Esophagus muscularis mucosa (tissue), 4 donors: ENCODE results near the gene BRAT1. TPM values are rescaled to one million over a fixed set of nuclear protein-coding genes. Genes with fewer than 3 reads are reported as not detected.

ENCODE experiments used
- DNase-seq: peaks from one replicate; pipeline ENCODE4 v3.0.0-alpha.2; 2017; ENCODE audit errors: extremely low spot score
- H3K27ac ChIP-seq, 4 donors: fragments of 200-600 bp; sonication (generic); replicated peaks in 1 of 4; 1 replicate in 3 of 4; 2 replicates in 1 of 4; pipeline ENCODE4 v1.5.1; 2016 to 2019; ENCODE audit warnings: mild to moderate bottlenecking in 1 of 4
- H3K27me3 ChIP-seq, 4 donors: fragments of 200-600 bp; sonication (generic); one replicate each; pipeline versions ENCODE4 v1.5.1 to v1.6.0; 2016 to 2019
- H3K36me3 ChIP-seq, 4 donors: fragments of 200-600 bp; sonication (generic); one replicate each; pipeline ENCODE4 v1.5.1; 2016 to 2019
- H3K4me1 ChIP-seq, 4 donors: fragments of 200-600 bp; sonication (generic); one replicate each; pipeline ENCODE4 v1.5.1; 2016 to 2019
- H3K4me3 ChIP-seq, 4 donors: fragments of 200-600 bp; sonication (generic); 1 replicate in 2 of 4; 2 replicates in 2 of 4; pipeline ENCODE4 v1.5.1; 2016 to 2019; ENCODE audit warnings: mild to moderate bottlenecking in 4 of 4, moderate library complexity in 1 of 4
- H3K9me3 ChIP-seq, 4 donors: fragments of 200-600 bp; sonication (generic); 1 replicate in 3 of 4; 2 replicates in 1 of 4; pipeline ENCODE4 v1.5.1; 2016 to 2019
- EP300 ChIP-seq: sonication (generic); formaldehyde crosslinking; IDR thresholded peaks from one replicate; pipeline ENCODE4 v1.6.1; 2017; ENCODE audit warnings: antibody characterized with exemption
- POLR2A ChIP-seq: fragments of 450-650 bp; IDR thresholded peaks from one replicate; pipeline ENCODE4 v1.6.1; 2017; ENCODE audit warnings: antibody characterized with exemption, moderate library complexity, mild to moderate bottlenecking, low read depth
- POLR2AphosphoS5 ChIP-seq, 2 donors: sonication (generic); formaldehyde crosslinking; IDR thresholded peaks; one replicate each; pipeline ENCODE4 v1.6.1; 2017; ENCODE audit warnings: antibody characterized with exemption in 2 of 2
- WGBS: methylation state at CpG from one replicate; pipeline ENCODE4 v1.1.5; 2018; 5-methylcytosine and 5-hydroxymethylcytosine counted together
- intact Hi-C: fragments of 100-400 bp; cut with DNase I; formaldehyde crosslinking; loops from one replicate; pipeline ENCODE4 v1.15.1; 2023
- total RNA-seq, 4 donors: library from RNA; depleted of rRNA; stranded (reverse); fragments of >200 nt; gene quantifications; one replicate each; pipeline versions ENCODE4 v1.1.0 to v1.2.1, GENCODE V29; 2016
- TF ChIP-seq, protein P1 (sequence below), 3 experiments: fragments of 200-600 bp in 2 of 3; fragments of 450-650 bp in 1 of 3; sonication (generic) in 2 of 3; IDR thresholded peaks; one replicate each; pipeline ENCODE4 v1.5.1; 2017 to 2019; ENCODE audit warnings: antibody characterized with exemption in 3 of 3, mild to moderate bottlenecking in 2 of 3, moderate library complexity in 1 of 3

The BRAT1 gene
- total RNA-seq, 4 donors from 2014 or later, result 22.0 to 43.8 (median 32.7) TPM

DNA sequence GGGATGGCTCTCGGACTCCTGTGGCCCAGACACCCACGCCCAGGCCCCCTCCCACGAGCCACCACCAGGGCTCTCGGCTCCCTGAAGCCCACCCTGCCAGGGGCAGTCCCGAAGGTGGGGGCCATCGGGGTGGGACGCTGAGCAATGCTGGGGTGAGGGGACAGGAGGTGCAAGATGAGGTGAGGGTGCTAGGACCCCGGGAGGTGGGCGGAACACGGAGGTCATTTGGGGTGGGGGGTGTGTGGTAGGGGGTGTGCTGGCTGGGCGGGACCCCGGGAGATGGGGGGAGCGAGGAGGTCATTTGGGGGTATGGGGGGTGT, 52.7 kb downstream of the BRAT1 start:
- Histone ChIP-seq H3K4me3 (no peak overlapping the region), H3K36me3 (no peaks in the 10 kb centered on the region), H3K4me1 (peaks cover 2 to 15% (median 8%) of the 10 kb centered on the region in 4 donors), H3K27me3 (peaks cover 0 to 44% (median 0%) of the 10 kb centered on the region in 4 donors), H3K27ac (no peak overlapping the region), H3K9me3 (no peaks in the 10 kb centered on the region)
- WGBS, result 100% methylated on average over 2 of the region's 13 CpGs
- no peak for DNase-seq
- TF ChIP-seq POLR2A (no peak), POLR2AphosphoS5 (IDR thresholded peaks at IDR 0.05) (no peak)
- intact Hi-C loops, result no loop called here

DNA sequence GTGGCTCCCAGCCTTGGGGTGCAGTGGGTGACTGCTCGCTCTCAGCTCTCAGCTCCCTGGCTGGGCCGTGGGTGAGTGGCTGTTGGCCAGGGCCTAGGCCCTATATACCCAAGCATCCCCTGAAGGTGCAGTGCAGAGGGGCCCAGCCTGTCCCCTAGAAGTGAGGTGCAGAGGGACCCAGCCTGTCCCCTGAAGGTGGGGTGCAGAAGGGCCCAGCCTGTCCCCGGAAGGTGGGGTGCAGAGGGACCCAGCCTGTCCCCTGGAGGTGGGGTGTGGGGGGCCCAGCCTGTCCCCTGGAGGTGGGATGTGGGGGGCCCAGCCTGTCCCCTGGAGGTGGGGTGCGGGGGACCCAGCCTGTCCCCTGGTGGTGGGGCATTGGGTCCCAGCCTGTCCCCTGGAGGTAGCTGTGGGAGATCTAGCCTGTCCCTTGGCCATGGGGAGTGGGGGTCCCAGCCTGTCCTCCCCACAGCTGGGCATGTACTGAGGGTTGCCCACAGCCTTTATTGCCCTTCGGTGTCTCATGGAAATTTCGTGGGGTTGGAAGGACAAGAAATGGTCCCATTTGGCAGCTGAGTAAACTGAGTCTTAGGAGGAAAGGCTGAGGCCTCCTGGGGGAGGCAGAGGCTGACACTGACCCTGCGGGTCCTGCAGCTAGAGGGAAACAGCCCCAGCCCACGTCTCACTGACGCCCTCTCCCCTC, 53.2 kb downstream of the BRAT1 start:
- 89% methylated on average over 5 of the region's 9 CpGs for WGBS
- intact Hi-C loops, result no loop called here
- Histone ChIP-seq H3K9me3 (no peaks in the 10 kb centered on the region), H3K4me3 (no peak overlapping the region), H3K36me3 (no peaks in the 10 kb centered on the region), H3K27me3 (peaks cover 0 to 50% (median 0%) of the 10 kb centered on the region in 4 donors), H3K27ac (no peak overlapping the region), H3K4me1 (peaks cover 0 to 11% (median 7%) of the 10 kb centered on the region in 4 donors)
- TF ChIP-seq POLR2A (no peak), POLR2AphosphoS5 (IDR thresholded peaks at IDR 0.05) (no peak), EP300 (no peak)
- TF ChIP-seq, protein P1, sequence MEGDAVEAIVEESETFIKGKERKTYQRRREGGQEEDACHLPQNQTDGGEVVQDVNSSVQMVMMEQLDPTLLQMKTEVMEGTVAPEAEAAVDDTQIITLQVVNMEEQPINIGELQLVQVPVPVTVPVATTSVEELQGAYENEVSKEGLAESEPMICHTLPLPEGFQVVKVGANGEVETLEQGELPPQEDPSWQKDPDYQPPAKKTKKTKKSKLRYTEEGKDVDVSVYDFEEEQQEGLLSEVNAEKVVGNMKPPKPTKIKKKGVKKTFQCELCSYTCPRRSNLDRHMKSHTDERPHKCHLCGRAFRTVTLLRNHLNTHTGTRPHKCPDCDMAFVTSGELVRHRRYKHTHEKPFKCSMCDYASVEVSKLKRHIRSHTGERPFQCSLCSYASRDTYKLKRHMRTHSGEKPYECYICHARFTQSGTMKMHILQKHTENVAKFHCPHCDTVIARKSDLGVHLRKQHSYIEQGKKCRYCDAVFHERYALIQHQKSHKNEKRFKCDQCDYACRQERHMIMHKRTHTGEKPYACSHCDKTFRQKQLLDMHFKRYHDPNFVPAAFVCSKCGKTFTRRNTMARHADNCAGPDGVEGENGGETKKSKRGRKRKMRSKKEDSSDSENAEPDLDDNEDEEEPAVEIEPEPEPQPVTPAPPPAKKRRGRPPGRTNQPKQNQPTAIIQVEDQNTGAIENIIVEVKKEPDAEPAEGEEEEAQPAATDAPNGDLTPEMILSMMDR (IDR thresholded peaks at IDR 0.05), result no peak
- no peak for DNase-seq

DNA sequence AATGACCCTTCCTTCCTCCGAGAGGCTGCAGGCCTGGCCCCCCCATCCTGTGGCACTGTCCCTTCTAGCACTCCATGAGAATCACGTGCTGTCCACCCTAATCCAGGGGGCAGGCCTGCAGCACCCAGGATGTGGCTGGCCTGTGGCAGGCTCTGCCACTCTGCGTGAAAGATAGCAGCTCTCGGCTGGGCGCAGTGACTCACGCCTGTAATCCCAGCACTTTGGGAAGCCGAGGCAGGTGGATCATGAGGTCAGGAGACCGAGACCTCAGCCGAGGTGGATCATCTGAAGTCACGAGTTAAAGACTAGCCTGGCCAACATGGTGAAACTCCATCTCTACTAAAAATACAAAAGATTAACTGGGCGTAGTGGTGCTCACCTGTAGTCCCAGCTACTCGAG, 54.6 kb downstream of the BRAT1 start:
- Histone ChIP-seq H3K9me3 (no peaks in the 10 kb centered on the region), H3K27me3 (peaks cover 0 to 64% (median 3%) of the 10 kb centered on the region in 4 donors), H3K4me1 (peaks cover 0 to 11% (median 7%) of the 10 kb centered on the region in 4 donors), H3K27ac (no peak overlapping the region), H3K4me3 (no peak overlapping the region), H3K36me3 (no peaks in the 10 kb centered on the region)
- no peak for TF ChIP-seq EP300
- no peak for TF ChIP-seq POLR2AphosphoS5 (IDR thresholded peaks at IDR 0.05)
- no peak for TF ChIP-seq POLR2A
- TF ChIP-seq, protein P1 (IDR thresholded peaks at IDR 0.05), result no peak
- no peak for DNase-seq
- WGBS, result 87% methylated on average over 9 of the region's 12 CpGs
- intact Hi-C loops, result no loop called here

DNA sequence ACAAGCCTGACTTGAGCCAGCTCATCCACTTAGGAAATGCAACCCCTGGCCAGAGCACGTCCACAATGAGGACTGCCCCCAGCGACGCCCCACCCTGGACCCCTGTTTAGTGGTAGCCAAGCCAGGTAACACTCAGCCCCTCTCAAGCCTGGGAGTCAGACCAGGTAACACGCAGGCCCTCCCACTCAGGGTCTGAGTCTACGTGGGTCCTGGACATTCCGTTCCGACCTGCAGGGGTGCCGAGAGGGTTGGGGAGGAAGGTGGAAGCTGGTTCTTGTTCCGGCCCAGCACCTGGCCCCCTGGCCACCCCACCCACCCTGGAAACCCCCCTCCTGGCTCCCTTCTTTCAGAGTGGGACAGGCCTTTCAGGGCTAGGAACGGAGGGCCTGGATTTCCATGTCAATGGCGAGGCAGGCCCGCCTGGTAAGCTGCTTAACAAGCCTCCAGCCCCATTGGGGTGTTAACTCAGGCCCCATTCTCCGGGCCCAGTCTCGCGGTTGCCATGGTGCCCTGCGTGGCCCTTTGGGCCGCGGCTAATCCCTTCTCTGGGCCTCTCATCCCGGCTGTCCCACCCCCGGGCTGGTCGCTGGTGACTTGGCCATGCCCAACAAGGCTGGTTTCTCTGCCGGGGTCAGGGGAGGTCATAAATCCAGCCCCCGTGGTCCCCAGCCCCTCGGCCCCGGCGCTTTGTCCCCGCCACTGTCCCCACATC, 55.4 kb downstream of the BRAT1 start:
- intact Hi-C loops, result no loop called here
- Histone ChIP-seq H3K36me3 (no peaks in the 10 kb centered on the region), H3K9me3 (no peaks in the 10 kb centered on the region), H3K4me3 (no peak overlapping the region), H3K27me3 (peaks cover 0 to 71% (median 4%) of the 10 kb centered on the region in 4 donors), H3K4me1 (peaks cover under 1 to 11% (median 7%) of the 10 kb centered on the region in 4 donors), H3K27ac (no peak overlapping the region)
- 90% methylated on average over 26 of the region's 27 CpGs for WGBS
- DNase-seq, result no peak
- TF ChIP-seq EP300, result no peak
- no peak for TF ChIP-seq POLR2AphosphoS5 (IDR thresholded peaks at IDR 0.05)
- TF ChIP-seq, protein P1 (IDR thresholded peaks at IDR 0.05), result no peak
- no peak for TF ChIP-seq POLR2A

DNA sequence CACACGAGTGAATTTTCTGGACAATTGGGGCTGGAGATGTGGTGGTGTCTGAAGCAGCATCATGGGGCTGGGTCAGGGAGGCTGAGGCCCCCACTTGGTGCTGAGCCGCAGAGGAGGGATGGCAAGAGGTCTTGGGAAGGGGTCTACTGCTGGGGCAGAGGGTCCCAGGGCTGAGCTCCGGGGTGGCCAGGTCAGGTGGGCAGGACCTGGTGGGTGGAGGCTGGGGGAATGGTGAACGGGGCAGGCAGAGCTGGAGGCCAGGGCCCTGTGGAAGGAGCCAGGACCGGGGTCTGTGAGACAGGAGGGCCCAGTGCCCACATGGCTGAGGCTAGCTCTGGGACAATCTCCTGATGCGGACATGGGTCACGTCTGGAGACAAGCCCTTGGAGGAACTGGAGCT, 56.1 kb downstream of the BRAT1 start:
- 90% methylated on average over 7 of the region's 7 CpGs for WGBS
- Histone ChIP-seq H3K4me1 (peaks cover 7 to 13% (median 12%) of the 10 kb centered on the region in 4 donors), H3K4me3 (no peak overlapping the region), H3K36me3 (no peaks in the 10 kb centered on the region), H3K27me3 (peaks cover 0 to 78% (median 4%) of the 10 kb centered on the region in 4 donors), H3K9me3 (no peaks in the 10 kb centered on the region), H3K27ac (no peak overlapping the region)
- TF ChIP-seq, protein P1 (IDR thresholded peaks at IDR 0.05), result no peak
- TF ChIP-seq POLR2AphosphoS5 (IDR thresholded peaks at IDR 0.05), result no peak
- TF ChIP-seq POLR2A, result no peak
- no peak for TF ChIP-seq EP300
- intact Hi-C loops, result no loop called here
- DNase-seq, result no peak
